Measurements from ENCODE around the gene CRACR2B.

The CRACR2B gene

GRCh38 chr11:809287-810039, 18.3 kb upstream of the CRACR2B start, which contains the start of gene RPLP2:
Gene RPLP2 (plus strand): TSS chr11:809967. CDS start chr11:810235, 268 bp downstream.
- no peak for TF ChIP-seq EZH2phosphoT487 (IDR thresholded peaks at IDR 0.05; ENCODE audit: borderline replicate concordance)
- no peak for TF ChIP-seq CTCF (conservative IDR thresholded peaks at IDR 0.05; ENCODE audit: low read length)
- H3K9me3 ChIP-seq (ENCODE audit: insufficient read depth, low read depth, low read length) = no peaks in the 10 kb centered on the region
- peaks cover 20% of the 10 kb centered on the region; the same call in 1 of the 2 replicates for H3K36me3 ChIP-seq (ENCODE audit: insufficient read depth, low read length)
- H4K20me1 ChIP-seq (ENCODE audit: insufficient read depth, low read length, poor library complexity, severe bottlenecking) = peaks cover 32% of the 10 kb centered on the region
- peaks cover 5% of the 10 kb centered on the region for H3K27me3 ChIP-seq (ENCODE audit: insufficient read depth, low read length, poor library complexity, severe bottlenecking)
- peak within 1 kb of the TSS; percentile 93 for H3K9ac ChIP-seq (ENCODE audit: low read depth, low read length, poor library complexity, severe bottlenecking)
- H2AFZ ChIP-seq (ENCODE audit: low read length) = peak within 1 kb of the TSS; percentile 86
- H3K4me2 ChIP-seq (ENCODE audit: low read depth, low read length, poor library complexity, severe bottlenecking) = peak within 1 kb of the TSS; percentile 94
- H3K4me3 ChIP-seq (ENCODE audit: low read length, poor library complexity, severe bottlenecking) = peak within 1 kb of the TSS; percentile 89
- H3K79me2 ChIP-seq (ENCODE audit: insufficient read depth, low read length) = peaks cover 58% of the 10 kb centered on the region
- H3K9me2 ChIP-seq (replicated peaks; ENCODE audit: low read depth, low read length) = no peaks in the 10 kb centered on the region
- H3K4me1 ChIP-seq (ENCODE audit: insufficient read depth, low read length, poor library complexity, severe bottlenecking) = peaks cover 32% of the 10 kb centered on the region
- H3F3A ChIP-seq (ENCODE audit: low read depth) = no peaks in the 10 kb centered on the region; the same call in 1 of the 2 replicates

- Histone ChIP-seq H3K9me2 (replicated peaks; ENCODE audit: low read depth, low read length) (no peaks in the 10 kb centered on the region), H3K9me3 (ENCODE audit: insufficient read depth, low read depth, low read length) (no peaks in the 10 kb centered on the region), H3K9ac (ENCODE audit: low read depth, low read length, poor library complexity, severe bottlenecking) (peak overlapping the region; percentile 93), H2AFZ (ENCODE audit: low read length) (no peak overlapping the region), H3K27me3 (ENCODE audit: insufficient read depth, low read length, poor library complexity, severe bottlenecking) (peaks cover 5% of the 10 kb centered on the region), H3K4me1 (ENCODE audit: insufficient read depth, low read length, poor library complexity, severe bottlenecking) (peaks cover 28% of the 10 kb centered on the region), H3K36me3 (ENCODE audit: insufficient read depth, low read length) (peaks cover 20% of the 10 kb centered on the region; the same call in 1 of the 2 replicates), H3K4me2 (ENCODE audit: low read depth, low read length, poor library complexity, severe bottlenecking) (peak overlapping the region; percentile 84), H3F3A (ENCODE audit: low read depth) (no peaks in the 10 kb centered on the region; the same call in 1 of the 2 replicates), H4K20me1 (ENCODE audit: insufficient read depth, low read length, poor library complexity, severe bottlenecking) (peaks cover 30% of the 10 kb centered on the region), H3K4me3 (ENCODE audit: low read length, poor library complexity, severe bottlenecking) (peak overlapping the region; percentile 89), H3K79me2 (ENCODE audit: insufficient read depth, low read length) (peaks cover 55% of the 10 kb centered on the region)
- TF ChIP-seq EZH2phosphoT487 (IDR thresholded peaks at IDR 0.05; ENCODE audit: borderline replicate concordance) = no peak
- TF ChIP-seq CTCF (conservative IDR thresholded peaks at IDR 0.05; ENCODE audit: low read length) = no peak
Observed at GRCh38 chr11:810040-810567, 17.6 kb upstream of the CRACR2B start.

GRCh38 chr11:811446-812245, 16.1 kb upstream of the CRACR2B start:
- TF ChIP-seq CTCF (conservative IDR thresholded peaks at IDR 0.05; ENCODE audit: low read length) (peak; percentile 39), EZH2phosphoT487 (IDR thresholded peaks at IDR 0.05; ENCODE audit: borderline replicate concordance) (no peak)
- Histone ChIP-seq H4K20me1 (ENCODE audit: insufficient read depth, low read length, poor library complexity, severe bottlenecking) (peaks cover 30% of the 10 kb centered on the region), H3K9me2 (replicated peaks; ENCODE audit: low read depth, low read length) (no peaks in the 10 kb centered on the region), H3K36me3 (ENCODE audit: insufficient read depth, low read length) (peaks cover 20% of the 10 kb centered on the region; the same call in 1 of the 2 replicates), H3K27me3 (ENCODE audit: insufficient read depth, low read length, poor library complexity, severe bottlenecking) (peaks cover 5% of the 10 kb centered on the region), H3K4me3 (ENCODE audit: low read length, poor library complexity, severe bottlenecking) (peak overlapping the region; percentile 89), H3K9ac (ENCODE audit: low read depth, low read length, poor library complexity, severe bottlenecking) (peak overlapping the region; percentile 93), H3K9me3 (ENCODE audit: insufficient read depth, low read depth, low read length) (no peaks in the 10 kb centered on the region), H3K79me2 (ENCODE audit: insufficient read depth, low read length) (peaks cover 55% of the 10 kb centered on the region), H3F3A (ENCODE audit: low read depth) (no peaks in the 10 kb centered on the region), H3K4me2 (ENCODE audit: low read depth, low read length, poor library complexity, severe bottlenecking) (peak overlapping the region; percentile 84), H3K4me1 (ENCODE audit: insufficient read depth, low read length, poor library complexity, severe bottlenecking) (peaks cover 24% of the 10 kb centered on the region), H2AFZ (ENCODE audit: low read length) (no peak overlapping the region)

Measured in Loucy (cell line).